Panc1 (cell line): ENCODE data around the gene ODC1. TPM values are rescaled to one million over a fixed set of nuclear protein-coding genes. Genes with fewer than 3 reads are reported as not detected.

Source experiments
- ATAC-seq: fragments of 200-7000 bp; cut with Tn5 transposase; 2 replicates; pipeline ENCODE4 v1.9.1; 2020; ENCODE audit warnings: mild to moderate bottlenecking, moderate library complexity
- BruUV-seq: library from RNA; stranded (reverse); fragments of 400-500 nt; replicated peaks from 2 replicates; lab custom pipeline; 2021; lab: Mats Ljungman, UMichigan
- CTCF ChIA-PET: fragments of 300-600 bp; sonication (Branson Sonifier 250); formaldehyde crosslinking; loops from one replicate; lab custom pipeline; 2022; ENCODE audit warnings: antibody characterized with exemption; lab: Charles Lee
- POLR2A ChIA-PET: fragments of 300-600 bp; sonication (Branson Sonifier 250); formaldehyde crosslinking; loops from one replicate; lab custom pipeline; 2022; ENCODE audit warnings: antibody characterized with exemption; lab: Charles Lee
- DNase-seq: peaks from one replicate; pipeline ENCODE4 v3.0.0-alpha.2; 2010; ENCODE audit warnings: low read depth, low spot score
- H3K27ac ChIP-seq: 2 replicates; pipeline ENCODE4 v1.5.1; 2011; ENCODE audit warnings: mild to moderate bottlenecking, low read length, inconsistent platforms
- H3K27me3 ChIP-seq: fragments of 200-500 bp; sonication (Bioruptor generic); 2 replicates; pipeline ENCODE4 v1.6.0; 2014; ENCODE audit warnings: low read length, inconsistent platforms; ENCODE audit not compliant: control insufficient read depth, insufficient read depth
- H3K36me3 ChIP-seq: fragments of 200-500 bp; sonication (Bioruptor generic); 2 replicates; pipeline ENCODE4 v1.5.1; 2014; ENCODE audit warnings: inconsistent platforms, mild to moderate bottlenecking, low read length, moderate library complexity; ENCODE audit not compliant: control insufficient read depth, insufficient read depth
- H3K4me1 ChIP-seq: 2 replicates; pipeline ENCODE4 v1.5.1; 2011; ENCODE audit warnings: inconsistent platforms, mild to moderate bottlenecking, low read length, moderate library complexity; ENCODE audit not compliant: control insufficient read depth, insufficient read depth
- H3K4me3 ChIP-seq, 2 experiments: 2 replicates each; pipeline ENCODE4 v1.5.1; 2011 to 2012; ENCODE audit warnings: low read depth in 2 of 2, low read length in 2 of 2, mild to moderate bottlenecking in 2 of 2, inconsistent platforms in 1 of 2, moderate library complexity in 1 of 2
- H3K9me3 ChIP-seq: fragments of 200-500 bp; sonication (Bioruptor generic); 2 replicates; pipeline ENCODE4 v1.5.1; 2014; ENCODE audit warnings: low read depth, mild to moderate bottlenecking, inconsistent platforms, low read length, moderate library complexity; ENCODE audit not compliant: control insufficient read depth, insufficient read depth
- CTCF ChIP-seq: fragments of 450-650 bp; IDR thresholded peaks from 2 replicates; pipeline ENCODE4 v1.5.1; 2017; ENCODE audit warnings: mild to moderate bottlenecking
- POLR2AphosphoS5 ChIP-seq: IDR thresholded peaks from 2 replicates; pipeline ENCODE4 v1.6.1; 2012; ENCODE audit warnings: mild to moderate bottlenecking, low read depth, low read length, moderate library complexity
- SIN3A ChIP-seq: IDR thresholded peaks from 2 replicates; pipeline ENCODE4 v1.6.1; 2012; ENCODE audit warnings: low read depth, mild to moderate bottlenecking, low read length, moderate library complexity, borderline replicate concordance; ENCODE audit not compliant: insufficient read depth
- TCF7L2 ChIP-seq: IDR thresholded peaks from 2 replicates; pipeline ENCODE4 v1.6.1; 2011; ENCODE audit warnings: mild to moderate bottlenecking, low read depth, low read length, inconsistent platforms
- in situ Hi-C: cut with HindIII; loops from 2 replicates; pipeline ENCODE4 v1.10.0; 2016; ENCODE audit warnings: low sequenced_read_pairs, low pct_unique_long_range_greater_than_20kb
- intact Hi-C: fragments of 100-400 bp; cut with micrococcal nuclease; formaldehyde crosslinking; loops from one replicate; pipeline ENCODE4 v1.10.0; 2022; ENCODE audit not compliant: unreplicated experiment
- total RNA-seq: library from RNA; stranded (reverse); gene quantifications from one replicate; pipeline ENCODE4 v1.2.1, GENCODE V29; 2021; ENCODE audit not compliant: unreplicated experiment
- TF ChIP-seq, protein P1 (sequence below), 2 experiments: IDR thresholded peaks; 2 replicates each; pipeline ENCODE4 v1.6.1; 2011 to 2012; ENCODE audit warnings: low read depth in 2 of 2, control low read depth in 1 of 2, low read length in 1 of 2, mild to moderate bottlenecking in 1 of 2, moderate library complexity in 1 of 2; ENCODE audit not compliant: insufficient read depth in 1 of 2

ODC1 gene
- total RNA-seq, 1 experiment from 2014 or later, result 159 TPM

DNA sequence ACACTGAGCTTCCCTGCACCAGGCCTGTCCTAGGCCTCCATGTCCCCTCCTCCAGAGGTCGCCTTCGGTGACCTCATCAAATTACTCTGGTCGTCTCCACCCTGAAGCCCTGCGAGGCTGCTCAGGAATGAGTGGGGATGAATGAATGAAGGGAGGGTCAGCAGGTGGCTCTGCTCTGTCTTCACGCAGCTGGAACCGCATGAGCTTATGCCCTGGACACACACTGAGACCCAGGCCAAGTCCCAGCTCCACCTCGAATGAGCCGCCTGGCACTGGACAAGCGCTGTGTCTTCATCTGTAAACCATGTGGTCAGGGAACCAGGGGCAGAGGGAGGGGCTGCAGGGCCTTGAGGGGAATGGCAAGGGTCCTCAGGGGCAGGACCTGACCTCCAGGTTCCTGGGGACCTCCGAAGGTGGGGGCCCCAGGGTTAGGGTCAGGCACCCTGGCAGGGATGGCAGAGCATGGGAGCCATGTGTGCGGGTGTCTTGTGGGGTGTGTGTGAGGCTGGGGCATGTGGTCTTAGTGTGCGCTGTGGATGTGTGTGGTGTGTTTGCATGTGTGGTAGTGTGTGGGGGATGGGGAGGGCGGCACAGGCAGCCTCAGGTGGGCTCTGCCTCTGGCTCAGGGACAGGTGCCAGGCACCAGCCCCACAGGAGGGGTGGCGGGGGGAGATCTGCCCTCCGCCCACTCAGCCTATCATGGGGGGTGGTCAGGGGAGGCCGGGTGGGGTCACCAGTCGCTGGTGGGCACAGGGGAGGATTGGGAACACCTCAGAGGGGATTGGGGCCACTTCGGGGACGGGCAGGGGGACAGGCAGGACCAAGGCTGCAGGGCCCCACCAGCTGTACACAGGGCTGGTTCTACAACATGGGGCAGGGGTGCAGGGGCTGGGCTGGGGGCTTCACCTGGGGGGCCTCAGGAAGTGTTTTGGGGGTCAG lies 13.9 kb downstream of the ODC1 start:
- BruUV-seq, result no TSS peak
- peaks cover 44% of the 10 kb centered on the region for H3K4me1 ChIP-seq
- in situ Hi-C loops, result loop anchor here (25.0 kb wide), 1 partner anchor 322 kb away; the partner anchor contains the start of gene RRM2
- peak overlapping the region; percentile 72 for H3K27ac ChIP-seq
- ChIA-PET POLR2A (interaction anchor here (0.9 to 1.0 kb wide), 2 partner anchors 12 to 48 kb away, joined by 3 to 6 read pairs; no protein-coding TSS in a partner anchor), CTCF (interaction anchor here (0.5 to 1.9 kb wide), 17 partner anchors 8 to 902 kb away, joined by 3 to 25 read pairs (median 4); partner anchors contain the start of gene ODC1)
- peak; percentile 25 for ATAC-seq
- intact Hi-C loops, result loop anchor here (2.0 kb wide), 2 partner anchors 309 to 361 kb away; no protein-coding TSS in a partner anchor
- H3K36me3 ChIP-seq, result no peaks in the 10 kb centered on the region
- no peaks in the 10 kb centered on the region for H3K9me3 ChIP-seq
- TF ChIP-seq POLR2AphosphoS5, result no peak
- TF ChIP-seq SIN3A, result no peak
- no peak for TF ChIP-seq TCF7L2
- TF ChIP-seq CTCF, result no peak
- TF ChIP-seq, protein P1, sequence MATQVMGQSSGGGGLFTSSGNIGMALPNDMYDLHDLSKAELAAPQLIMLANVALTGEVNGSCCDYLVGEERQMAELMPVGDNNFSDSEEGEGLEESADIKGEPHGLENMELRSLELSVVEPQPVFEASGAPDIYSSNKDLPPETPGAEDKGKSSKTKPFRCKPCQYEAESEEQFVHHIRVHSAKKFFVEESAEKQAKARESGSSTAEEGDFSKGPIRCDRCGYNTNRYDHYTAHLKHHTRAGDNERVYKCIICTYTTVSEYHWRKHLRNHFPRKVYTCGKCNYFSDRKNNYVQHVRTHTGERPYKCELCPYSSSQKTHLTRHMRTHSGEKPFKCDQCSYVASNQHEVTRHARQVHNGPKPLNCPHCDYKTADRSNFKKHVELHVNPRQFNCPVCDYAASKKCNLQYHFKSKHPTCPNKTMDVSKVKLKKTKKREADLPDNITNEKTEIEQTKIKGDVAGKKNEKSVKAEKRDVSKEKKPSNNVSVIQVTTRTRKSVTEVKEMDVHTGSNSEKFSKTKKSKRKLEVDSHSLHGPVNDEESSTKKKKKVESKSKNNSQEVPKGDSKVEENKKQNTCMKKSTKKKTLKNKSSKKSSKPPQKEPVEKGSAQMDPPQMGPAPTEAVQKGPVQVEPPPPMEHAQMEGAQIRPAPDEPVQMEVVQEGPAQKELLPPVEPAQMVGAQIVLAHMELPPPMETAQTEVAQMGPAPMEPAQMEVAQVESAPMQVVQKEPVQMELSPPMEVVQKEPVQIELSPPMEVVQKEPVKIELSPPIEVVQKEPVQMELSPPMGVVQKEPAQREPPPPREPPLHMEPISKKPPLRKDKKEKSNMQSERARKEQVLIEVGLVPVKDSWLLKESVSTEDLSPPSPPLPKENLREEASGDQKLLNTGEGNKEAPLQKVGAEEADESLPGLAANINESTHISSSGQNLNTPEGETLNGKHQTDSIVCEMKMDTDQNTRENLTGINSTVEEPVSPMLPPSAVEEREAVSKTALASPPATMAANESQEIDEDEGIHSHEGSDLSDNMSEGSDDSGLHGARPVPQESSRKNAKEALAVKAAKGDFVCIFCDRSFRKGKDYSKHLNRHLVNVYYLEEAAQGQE (IDR thresholded peaks at IDR 0.05; ENCODE audit: insufficient read depth in 1 of 2, low read depth in 2 of 2, low read length in 1 of 2), result no peak
- H3K27me3 ChIP-seq, result no peaks in the 10 kb centered on the region
- no peak for DNase-seq
- H3K4me3 ChIP-seq, result no peak overlapping the region; a peak in 1 of 4 replicates

DNA sequence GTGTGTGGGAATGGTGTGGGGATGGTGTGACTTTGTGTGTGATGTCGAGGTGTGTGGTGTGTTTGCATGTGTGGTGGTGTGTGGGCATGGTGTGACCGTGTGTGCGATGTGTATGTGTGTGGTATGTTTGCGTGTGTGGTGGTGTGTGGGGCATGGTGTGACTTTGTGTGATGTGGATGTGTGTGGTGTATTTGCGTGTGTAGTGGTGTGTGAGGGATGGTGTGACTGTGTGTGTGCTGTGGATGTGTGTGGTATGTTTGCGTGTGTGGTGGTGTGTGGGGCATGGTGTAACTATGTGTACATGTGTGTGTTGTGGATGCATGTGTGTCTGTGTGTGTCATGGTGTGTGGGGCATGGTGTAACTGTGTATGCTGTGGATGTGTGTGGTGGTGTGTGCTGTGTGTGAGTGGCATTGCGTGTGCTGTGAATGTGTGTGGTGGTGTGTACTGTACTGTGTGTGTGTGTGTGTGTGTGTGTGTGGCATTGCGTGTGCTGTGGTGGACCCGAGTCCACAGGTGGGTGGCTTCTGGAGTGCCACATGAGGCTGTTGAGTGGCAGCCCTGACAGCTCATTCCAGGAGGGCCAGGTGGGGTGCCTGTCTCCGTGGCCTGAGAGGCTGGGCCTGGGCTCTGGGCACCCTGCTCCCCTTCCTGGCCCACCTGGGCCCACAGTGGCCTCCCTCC lies 14.7 kb downstream of the ODC1 start:
- H3K27me3 ChIP-seq, result no peaks in the 10 kb centered on the region
- ATAC-seq, result no peak
- H3K9me3 ChIP-seq, result no peaks in the 10 kb centered on the region
- H3K4me3 ChIP-seq, result peak overlapping the region; percentile 23 to 40
- peaks cover 49% of the 10 kb centered on the region for H3K4me1 ChIP-seq
- no peak for DNase-seq
- in situ Hi-C loops (loop anchor here (25.0 kb wide), 1 partner anchor 321 kb away; the partner anchor contains the start of gene RRM2), intact Hi-C loops (no loop called here)
- CTCF ChIA-PET, result interaction anchor here (0.6 to 0.8 kb wide), 3 partner anchors 294 to 361 kb away, joined by 3 to 4 read pairs (median 4); no protein-coding TSS in a partner anchor
- TF ChIP-seq CTCF (no peak), TCF7L2 (no peak), SIN3A (no peak), POLR2AphosphoS5 (no peak)
- TF ChIP-seq, protein P1 (IDR thresholded peaks at IDR 0.05; ENCODE audit: insufficient read depth in 1 of 2, low read depth in 2 of 2, low read length in 1 of 2), result no peak
- POLR2A ChIA-PET, result interaction anchor here (0.7 to 1.0 kb wide), 2 partner anchors 13 to 148 kb away, joined by 3 to 4 read pairs; no protein-coding TSS in a partner anchor
- TSS peak; percentile 85 for BruUV-seq
- H3K36me3 ChIP-seq, result no peaks in the 10 kb centered on the region
- peak overlapping the region; percentile 72 for H3K27ac ChIP-seq
